Measurements from ENCODE around the gene TBC1D22A.

TBC1D22A gene

DNA sequence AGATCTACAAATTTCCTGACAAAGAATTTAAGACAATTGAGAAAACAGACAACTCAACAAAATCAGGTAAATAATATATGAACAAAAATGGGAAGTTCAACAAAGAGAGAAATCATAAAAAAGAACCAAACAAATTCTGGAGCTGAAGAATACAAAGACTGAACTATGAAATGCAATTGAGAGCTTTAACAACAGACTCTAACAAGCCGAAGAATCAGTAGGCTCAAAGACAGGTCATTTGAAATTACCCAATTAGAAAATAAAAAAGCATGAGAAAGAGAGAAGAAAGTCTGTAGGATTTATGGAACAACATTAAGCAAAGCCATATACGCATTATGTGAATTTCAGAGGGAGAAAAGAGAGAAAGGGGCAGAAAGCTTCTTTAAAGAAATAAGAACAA is 72.8 kb downstream of the TBC1D22A start:
- DNase-seq (ENCODE audit: low read depth, low spot score), result no peak

DNA sequence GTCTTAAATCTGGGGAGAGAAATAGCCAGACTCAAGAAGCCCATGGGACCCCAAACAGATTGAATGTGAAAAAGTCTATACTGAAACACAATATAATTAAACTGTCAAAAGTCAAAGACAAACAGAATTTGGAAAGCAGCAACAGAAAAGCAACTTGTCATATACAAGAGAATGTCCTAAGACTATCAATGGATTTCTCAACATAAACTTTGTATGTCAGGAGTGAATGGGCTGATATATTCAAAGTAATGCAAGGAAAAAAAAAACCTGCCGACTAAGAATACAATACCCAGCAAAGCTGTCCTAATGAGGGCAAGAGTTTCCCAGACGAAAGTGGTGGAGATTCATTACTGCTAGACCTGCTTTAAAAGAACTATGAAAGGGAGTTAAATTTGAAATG is 73.2 kb downstream of the TBC1D22A start:
- DNase-seq (ENCODE audit: low read depth, low spot score), result no peak

GRCh38 chr22:46841522-46841921 is 79.1 kb downstream of the TBC1D22A start:
- DNase-seq (ENCODE audit: low read depth, low spot score), result no peak

DNA sequence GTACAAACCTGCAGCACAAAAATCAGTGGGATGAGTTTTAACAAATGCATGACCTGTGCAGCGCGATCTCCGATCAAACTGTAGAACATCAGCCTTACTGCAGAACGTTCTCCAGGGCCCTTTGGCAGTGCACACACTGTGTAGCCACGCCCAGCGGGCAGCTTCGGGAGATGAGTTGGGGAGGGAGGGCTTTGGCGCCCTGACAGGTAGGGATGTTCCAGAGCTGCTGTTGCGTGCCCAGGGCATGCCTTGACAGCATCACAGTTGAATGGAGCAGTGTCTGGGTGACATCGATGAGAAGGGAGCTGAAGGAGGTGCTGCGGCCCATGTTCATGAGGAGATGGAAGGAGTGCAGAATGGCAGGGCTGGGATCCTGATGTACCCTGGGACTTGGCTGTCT is 80.2 kb downstream of the TBC1D22A start:
- no peak for DNase-seq (ENCODE audit: low read depth, low spot score)

DNA sequence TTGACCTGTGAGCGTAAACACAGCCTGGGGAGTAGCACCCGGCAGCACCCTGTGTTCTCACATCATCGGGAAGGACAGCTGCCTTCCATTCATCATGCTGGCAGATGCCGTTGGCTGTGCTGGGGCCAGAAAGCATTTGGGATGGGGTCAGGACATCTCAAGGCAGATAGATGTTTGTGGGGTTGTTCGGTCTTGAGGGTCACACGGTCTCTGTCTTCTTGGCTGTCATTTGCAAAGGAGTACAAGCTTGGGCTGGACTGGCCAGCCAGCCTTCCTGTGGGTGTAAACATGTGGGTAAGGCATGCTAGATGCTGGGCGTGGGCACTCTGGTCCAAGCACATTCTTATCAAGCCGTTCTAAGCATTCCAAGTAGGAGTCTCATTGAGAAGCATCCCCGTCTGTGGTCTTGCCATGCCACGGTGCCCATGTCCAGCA is 81.4 kb downstream of the TBC1D22A start:
- DNase-seq (ENCODE audit: low read depth, low spot score), result no peak

- DNase-seq (ENCODE audit: low read depth, low spot score), result no peak
These were observed 82.3 kb downstream of the TBC1D22A start for GRCh38 chr22:46844606-46845210.

DNA sequence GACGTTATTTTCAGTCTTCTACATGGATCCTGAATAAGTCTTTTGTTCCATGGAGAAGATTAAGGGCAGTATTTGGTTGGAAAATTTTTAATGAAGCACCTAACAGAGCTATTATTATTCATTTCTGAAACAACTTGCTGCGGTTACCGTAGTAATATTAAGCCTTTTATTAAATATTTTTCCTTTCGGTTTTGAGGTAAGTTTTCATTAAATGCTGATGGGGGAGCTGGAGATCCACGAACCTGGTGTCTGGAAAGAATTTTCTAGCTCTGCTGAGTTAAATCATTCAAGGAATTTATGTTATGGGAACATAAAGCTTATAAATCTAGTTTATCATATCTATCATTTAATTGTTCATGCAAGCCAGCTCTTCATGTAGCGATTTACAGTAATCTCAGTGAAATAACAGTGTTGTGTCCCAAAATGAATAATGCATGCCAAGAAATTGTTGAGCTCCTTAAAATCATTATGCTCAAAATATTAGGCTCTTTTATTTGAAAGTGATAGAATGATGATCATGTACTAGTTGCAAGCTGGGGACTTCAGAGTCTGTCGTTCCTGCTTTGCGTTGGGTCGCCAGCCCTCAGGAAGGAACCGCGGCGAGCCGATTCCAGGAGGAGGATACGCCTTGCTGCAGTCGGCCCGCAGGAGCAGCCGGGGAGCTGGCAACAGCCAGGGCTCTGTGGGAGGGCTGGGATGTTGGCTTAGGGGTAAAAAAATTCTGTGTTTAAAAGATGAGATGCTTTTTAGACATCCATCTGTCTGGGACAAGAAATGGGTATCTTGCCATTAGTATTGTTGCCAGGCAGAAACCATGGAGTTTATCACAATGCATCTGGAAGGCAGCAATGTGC is 83.1 kb downstream of the TBC1D22A start:
- no peak for DNase-seq (ENCODE audit: low read depth, low spot score)

DNA sequence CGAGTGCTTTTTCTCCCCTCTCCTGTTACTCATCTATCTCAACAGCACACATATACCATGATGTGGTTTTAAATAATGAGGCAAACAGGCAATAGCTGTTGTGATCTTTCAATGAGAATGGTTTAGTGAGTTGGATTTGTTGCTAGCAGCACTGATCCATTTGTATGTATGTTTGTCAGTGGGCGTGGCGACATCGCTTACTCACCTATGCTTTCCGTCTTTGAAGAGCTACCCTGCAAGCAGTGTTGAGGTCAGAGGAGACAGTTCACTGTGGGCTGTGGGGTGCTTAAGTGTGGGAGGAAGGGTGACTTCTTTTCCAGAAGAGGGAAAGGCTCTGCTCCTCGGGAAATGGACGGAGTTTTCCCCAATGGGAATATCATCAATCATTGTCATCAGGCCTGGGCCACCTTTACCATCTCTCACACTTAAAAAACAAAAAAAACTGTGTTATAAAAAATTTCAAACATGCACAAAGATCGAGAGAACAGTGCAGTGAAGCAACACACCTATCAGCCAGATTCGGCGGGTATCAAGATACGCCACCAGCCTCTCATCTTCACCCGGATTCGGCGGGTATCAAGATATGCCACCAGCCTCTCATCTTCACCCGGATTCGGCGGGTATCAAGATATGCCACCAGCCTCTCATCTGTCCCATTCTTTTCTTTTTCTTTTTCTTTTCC is 83.8 kb downstream of the TBC1D22A start:
- DNase-seq (ENCODE audit: low read depth, low spot score), result no peak

DNA sequence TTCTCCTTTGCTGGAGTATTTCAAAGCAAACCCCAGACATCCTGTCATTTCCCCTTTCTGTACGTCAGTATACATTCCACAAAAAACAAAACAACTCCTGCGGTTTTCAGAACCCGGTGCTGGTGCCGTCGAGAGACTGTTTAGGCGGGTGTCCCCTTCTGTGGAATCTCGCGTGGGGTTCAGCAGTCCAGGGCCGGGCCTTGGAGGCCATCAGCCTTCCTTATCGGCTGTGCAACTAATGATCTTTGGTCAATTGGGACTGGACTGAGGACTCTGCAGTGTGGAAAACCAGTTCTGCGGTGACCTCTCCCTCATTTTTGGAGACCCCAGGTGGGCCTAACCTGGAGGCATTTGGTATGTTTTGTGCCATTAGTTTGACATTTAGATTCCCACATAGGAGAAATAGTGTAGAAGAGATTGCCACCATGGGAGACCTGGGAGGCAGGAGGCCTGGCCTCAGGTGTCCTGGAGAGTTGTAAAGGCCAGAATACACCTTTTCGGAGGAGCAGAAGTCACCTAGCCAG is 84.4 kb downstream of the TBC1D22A start:
- DNase-seq (ENCODE audit: low read depth, low spot score), result no peak

- DNase-seq (ENCODE audit: low read depth, low spot score), result no peak
These were observed 85.7 kb downstream of the TBC1D22A start for GRCh38 chr22:46848197-46848596.

DNA sequence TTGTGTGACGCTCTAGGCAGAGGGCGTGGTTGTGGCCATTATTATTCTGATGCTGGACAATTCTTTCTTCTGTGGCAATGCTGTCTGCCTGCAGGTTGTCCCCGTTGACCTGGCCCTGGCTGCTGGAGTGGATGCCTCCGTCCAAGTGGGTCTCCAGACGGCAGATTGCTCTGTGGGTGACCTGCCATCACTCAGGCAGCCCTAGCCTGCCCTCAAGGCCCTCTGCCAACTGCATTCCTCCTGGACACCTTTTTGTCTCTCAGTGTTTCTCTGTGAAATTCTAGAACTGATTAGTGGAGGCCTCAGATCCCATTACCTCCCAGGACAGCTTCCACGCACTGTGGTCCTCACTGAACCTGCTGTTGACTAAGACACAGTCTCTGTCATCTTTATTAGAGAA is 86.7 kb downstream of the TBC1D22A start:
- no peak for DNase-seq (ENCODE audit: low read depth, low spot score)

DNA sequence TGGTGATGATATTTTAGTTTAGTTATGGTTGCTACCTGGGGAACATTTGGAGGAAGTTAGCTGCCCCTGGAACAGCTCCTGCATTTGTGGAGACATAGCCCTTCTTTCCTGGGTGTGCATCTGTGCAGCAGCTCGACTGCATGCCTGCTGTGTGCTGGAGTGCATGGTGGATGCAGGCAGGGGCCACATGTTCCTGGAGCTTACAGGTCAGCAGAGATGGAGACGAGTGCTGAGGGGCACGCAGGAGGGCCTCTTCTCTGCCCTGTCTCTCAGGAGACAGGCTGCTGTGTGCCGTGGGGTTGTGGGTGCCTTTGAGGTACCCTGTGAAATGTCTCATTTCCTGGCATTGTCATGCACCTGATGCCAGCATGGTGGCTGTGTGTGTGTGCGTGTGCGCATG is 87.5 kb downstream of the TBC1D22A start:
- no peak for DNase-seq (ENCODE audit: low read depth, low spot score)

GRCh38 chr22:46851311-46851710 is 88.9 kb downstream of the TBC1D22A start:
- DNase-seq (ENCODE audit: low read depth, low spot score), result no peak

DNA sequence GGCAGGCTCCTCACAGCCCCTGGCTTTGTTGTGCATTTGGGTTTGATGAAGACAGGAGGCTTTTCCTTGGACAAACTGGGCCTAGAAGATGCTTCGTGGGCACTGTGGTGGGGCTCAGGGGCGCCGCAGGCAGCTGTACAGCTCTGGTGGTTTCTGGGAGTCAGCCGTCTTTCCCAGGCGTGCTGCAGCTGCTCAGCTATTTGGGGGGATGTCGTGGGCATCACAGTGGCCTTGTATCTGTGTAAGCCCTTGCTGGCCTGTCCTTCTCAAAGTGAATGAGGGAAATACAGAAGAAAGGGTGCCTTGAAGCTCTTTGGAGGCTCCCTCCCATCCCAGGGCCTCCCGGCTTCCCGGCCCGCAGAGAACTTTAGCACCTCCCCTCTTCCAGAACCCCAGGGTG is 89.5 kb downstream of the TBC1D22A start:
- DNase-seq (ENCODE audit: low read depth, low spot score), result no peak

DNA sequence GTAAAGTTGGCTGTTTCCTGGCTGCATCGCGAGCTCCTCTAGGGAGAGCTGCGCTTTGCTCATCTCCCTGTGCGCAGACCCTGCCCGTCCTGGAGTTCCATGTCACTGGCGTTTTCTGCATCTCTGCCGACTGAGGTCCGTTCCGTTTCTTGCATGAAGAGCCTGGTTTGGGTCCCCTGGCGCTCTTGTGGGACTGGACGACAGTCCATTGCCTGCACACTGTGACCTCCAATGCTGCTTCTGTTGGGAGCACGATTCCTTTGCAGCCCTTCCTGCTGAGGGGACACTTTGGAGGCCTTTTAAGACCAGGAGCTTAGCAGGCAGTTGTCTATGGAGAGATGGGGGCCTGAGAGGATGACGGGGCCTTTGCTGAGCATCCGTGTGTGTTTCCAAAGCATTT is 90.3 kb downstream of the TBC1D22A start:
- no peak for DNase-seq (ENCODE audit: low read depth, low spot score)

- DNase-seq (ENCODE audit: low read depth, low spot score), result no peak
These were observed 90.7 kb downstream of the TBC1D22A start for GRCh38 chr22:46853191-46853590.

DNA sequence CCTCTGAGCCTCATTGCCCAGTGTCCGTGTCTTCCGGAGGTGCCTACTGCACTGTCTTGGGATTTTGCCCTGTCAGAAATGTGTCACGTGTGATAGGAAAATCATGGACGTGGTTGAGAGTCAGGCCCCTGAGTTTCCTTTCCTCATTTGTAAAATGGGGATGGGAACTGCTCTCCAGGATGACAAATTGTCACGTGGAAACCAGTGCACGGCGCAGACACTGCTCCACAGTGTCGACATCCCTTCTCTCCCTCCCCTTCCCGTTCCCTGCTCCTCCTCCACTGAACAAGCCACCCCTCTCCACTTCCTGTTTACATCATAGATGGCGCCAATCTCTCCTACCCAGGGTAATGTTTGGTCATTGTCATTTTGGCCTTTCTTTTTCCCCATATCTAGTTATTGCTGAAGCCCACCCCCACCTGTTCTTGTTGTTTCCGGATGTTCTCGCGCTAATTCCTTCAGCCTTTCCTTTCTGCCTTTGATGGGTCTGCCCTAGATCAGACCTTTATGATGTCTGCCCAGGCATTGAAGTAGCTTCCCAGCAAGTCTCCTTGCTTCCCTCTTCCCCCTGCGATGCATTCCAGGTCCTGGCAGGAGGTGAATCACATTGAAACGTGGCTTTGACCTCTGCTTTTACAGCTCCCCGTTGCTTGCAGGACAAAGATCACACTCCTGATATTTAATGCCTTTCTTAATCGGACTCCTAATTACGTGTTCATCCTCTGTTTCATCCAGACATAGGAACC is 91.8 kb downstream of the TBC1D22A start:
- DNase-seq (ENCODE audit: low read depth, low spot score), result no peak

GRCh38 chr22:46855681-46856080 is 93.2 kb downstream of the TBC1D22A start:
- no peak for DNase-seq (ENCODE audit: low read depth, low spot score)

DNA sequence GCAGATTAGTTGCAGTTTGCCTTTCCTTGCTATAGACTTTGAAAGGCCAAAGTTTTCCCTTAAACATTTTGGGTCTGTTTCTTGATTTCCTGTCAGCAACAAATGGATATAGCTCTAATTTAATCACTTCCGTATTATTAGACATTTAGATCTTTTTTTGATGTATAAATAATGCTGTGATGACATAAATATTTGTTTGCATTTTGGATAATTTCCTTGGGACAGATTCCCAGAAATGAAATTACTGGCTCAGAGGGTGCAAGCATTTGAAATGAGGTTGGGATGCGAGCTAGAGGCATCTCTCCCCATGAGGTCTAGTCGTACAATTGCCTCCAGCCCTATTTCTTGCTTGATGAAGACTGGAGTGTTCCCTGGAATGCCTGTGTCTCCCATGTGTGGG is 94.2 kb downstream of the TBC1D22A start:
- no peak for DNase-seq (ENCODE audit: low read depth, low spot score)

DNA sequence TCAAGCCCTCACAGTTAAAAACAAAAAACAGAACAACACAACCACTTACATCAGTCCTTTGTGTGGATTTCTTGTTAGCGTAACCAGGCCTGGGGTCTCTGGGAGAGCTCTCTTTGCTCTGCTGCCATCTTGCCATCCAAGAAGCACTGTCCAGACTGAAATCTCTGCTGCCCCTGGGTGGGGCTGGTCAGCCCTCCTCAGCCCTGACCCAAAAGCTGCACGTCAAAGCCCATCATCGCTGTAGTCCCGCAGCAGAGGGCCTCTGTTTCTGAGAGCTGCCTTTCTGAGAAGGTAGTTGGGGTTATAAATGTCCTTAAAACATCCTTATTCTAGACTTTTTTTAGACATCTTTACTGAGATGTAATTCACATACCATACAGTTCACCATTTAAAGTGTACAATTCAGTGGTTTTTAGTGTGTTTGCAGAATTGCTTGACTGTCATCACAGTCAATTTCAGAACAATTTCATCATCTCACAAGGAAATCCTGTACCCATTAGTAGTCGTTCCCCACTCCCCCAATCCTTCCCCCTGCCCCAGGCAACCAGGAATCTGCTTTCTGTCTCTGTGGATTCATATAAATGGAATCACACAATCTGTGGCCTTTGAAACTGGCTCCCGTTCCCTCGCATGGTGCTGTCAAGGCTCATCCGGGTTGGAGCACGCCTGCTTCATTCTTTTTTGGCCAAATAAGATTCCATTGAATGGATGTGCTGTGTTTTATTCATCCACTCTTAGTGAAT is 94.9 kb downstream of the TBC1D22A start:
- DNase-seq (ENCODE audit: low read depth, low spot score), result no peak

GRCh38 chr22:46857885-46858143 is 95.4 kb downstream of the TBC1D22A start:
- no peak for DNase-seq (ENCODE audit: low read depth, low spot score)
